GM12878 (cell line): ENCODE measurements around the gene CFLAR. TPM values are rescaled to one million over a fixed set of nuclear protein-coding genes. Genes with fewer than 3 reads are reported as not detected.

ENCODE experiments used
- ASH2L ChIP-seq: fragments of 300-600, 200-600 bp; sonication (generic); IDR thresholded peaks from 2 replicates; pipeline ENCODE4 v1.6.1; 2017; ENCODE audit warnings: low read depth, mild to moderate bottlenecking, borderline replicate concordance
- CTCF ChIP-seq, 3 experiments: IDR thresholded peaks in 2 of 3; conservative IDR thresholded peaks in 1 of 3; 2 replicates each; pipeline ENCODE4 v1.5.1; 2011; ENCODE audit warnings: low read depth in 3 of 3, low read length in 3 of 3, mild to moderate bottlenecking in 3 of 3, control low read depth in 2 of 3, moderate library complexity in 2 of 3, inconsistent platforms in 1 of 3, mixed read lengths in 1 of 3; ENCODE audit not compliant: control insufficient read depth in 2 of 3, insufficient read depth in 1 of 3; ENCODE audit errors: extremely low read depth in 1 of 3
- DPF2 ChIP-seq: fragments of 450-650 bp; IDR thresholded peaks from 2 replicates; pipeline ENCODE4 v1.6.1; 2017; ENCODE audit warnings: mild to moderate bottlenecking
- IRF3 ChIP-seq: fragments of 450-650 bp; IDR thresholded peaks from 2 replicates; pipeline ENCODE4 v1.6.1; 2014; ENCODE audit warnings: mild to moderate bottlenecking
- IRF5 ChIP-seq: fragments of 450-650 bp; IDR thresholded peaks from 2 replicates; pipeline ENCODE4 v1.6.1; 2017; ENCODE audit warnings: borderline replicate concordance
- KAT2A ChIP-seq: conservative IDR thresholded peaks from 2 replicates; pipeline ENCODE4 v1.6.1; 2011; ENCODE audit warnings: low read depth, low read length; ENCODE audit not compliant: control insufficient read depth
- KDM1A ChIP-seq: fragments of 200-600 bp; sonication (generic); IDR thresholded peaks from 2 replicates; pipeline ENCODE4 v1.6.1; 2016; ENCODE audit warnings: borderline replicate concordance
- MLLT1 ChIP-seq: fragments of 450-650 bp; IDR thresholded peaks from 2 replicates; pipeline ENCODE4 v1.6.1; 2016; ENCODE audit warnings: mild to moderate bottlenecking
- NFYB ChIP-seq: IDR thresholded peaks from 2 replicates; pipeline ENCODE4 v1.6.1; 2011; ENCODE audit warnings: low read depth, mild to moderate bottlenecking, low read length, improper control_type of control experiment, moderate library complexity; ENCODE audit not compliant: insufficient read depth
- PML ChIP-seq: IDR thresholded peaks from 2 replicates; pipeline ENCODE4 v1.6.1; 2012; ENCODE audit warnings: low read length, inconsistent platforms
- POLR2AphosphoS2 ChIP-seq: IDR thresholded peaks from 2 replicates; pipeline ENCODE4 v1.6.1; 2011; ENCODE audit warnings: low read depth, mild to moderate bottlenecking, low read length, improper control_type of control experiment, moderate library complexity
- POLR2AphosphoS5 ChIP-seq: IDR thresholded peaks from 2 replicates; pipeline ENCODE4 v1.6.1; 2011; ENCODE audit warnings: mild to moderate bottlenecking, low read length, inconsistent platforms
- RFX5 ChIP-seq: IDR thresholded peaks from 2 replicates; pipeline ENCODE4 v1.6.1; 2011; ENCODE audit warnings: low read depth, low read length, improper control_type of control experiment
- SIN3A ChIP-seq: IDR thresholded peaks from 2 replicates; pipeline ENCODE4 v1.6.1; 2012; ENCODE audit warnings: low read depth, low read length, improper control_type of control experiment
- ZBTB4 ChIP-seq: fragments of 450-650 bp; formaldehyde crosslinking; IDR thresholded peaks from 2 replicates; pipeline ENCODE4 v1.4.0; 2022; ENCODE audit warnings: mild to moderate bottlenecking, moderate library complexity
- ZBTB40 ChIP-seq: fragments of 450-650 bp; IDR thresholded peaks from 2 replicates; pipeline ENCODE4 v1.6.1; 2016; ENCODE audit warnings: mild to moderate bottlenecking, moderate library complexity, borderline replicate concordance
- polyA plus RNA-seq, 11 experiments: library from polyadenylated mRNA; depleted of rRNA in 4 of 11; unstranded in 6 of 11; stranded (reverse) in 5 of 11; fragments of >200 nt; fragmentation: Nextera tagmentation in 4 of 11; fragmentation: Illumina TruSeq in 1 of 11; extraction: Ambion mirVana in 4 of 11; extraction: Trizol in 1 of 11; gene quantifications; 1 replicate in 1 of 11; 2 replicates in 10 of 11; pipeline versions ENCODE4 v1.2.1 to v1.2.3, GENCODE V29; 2011 to 2016; ENCODE audit warnings: inconsistent platforms in 2 of 11, missing spikeins in 2 of 11, low read depth in 1 of 11
- total RNA-seq, 4 experiments: library from RNA; depleted of rRNA in 3 of 4; stranded (reverse); fragments of >200 nt in 3 of 4; fragmentation: Illumina TruSeq in 1 of 4; extraction: Trizol in 1 of 4; gene quantifications; 2 replicates each; pipeline versions ENCODE4 v1.2.1 to v1.2.3, GENCODE V29; 2013 to 2021

The CFLAR gene
- total and polyA plus RNA-seq, 10 of the 15 experiments (the other 5 are each of a cell fraction or from before 2014, with no cell fraction given), result 80.6 to 181 (median 101) TPM

- TF ChIP-seq IRF5 (no peak), ZBTB40 (no peak), CTCF (IDR thresholded peaks at IDR 0.05 in 2 of 3, conservative IDR thresholded peaks at IDR 0.05 in 1 of 3; ENCODE audit: control insufficient read depth in 2 of 3, extremely low read depth in 1 of 3, insufficient read depth in 1 of 3, low read depth in 3 of 3, low read length in 3 of 3) (no peak), DPF2 (no peak), ZBTB4 (CRISPR knock-in tag) (no peak), POLR2AphosphoS2 (no peak), ASH2L (no peak), PML (no peak), SIN3A (no peak), KAT2A (no peak), KDM1A (no peak), MLLT1 (peak; percentile 9; the same call in 1 of the 2 replicates), RFX5 (no peak), IRF3 (no peak), POLR2AphosphoS5 (peak; percentile 41), NFYB (no peak)
Measured at GRCh38 chr2:201130524-201131186, 14.7 kb downstream of the CFLAR start (continued).
